CD14-positive monocyte (primary cell): ENCODE measurements around the gene NAA40. TPM values are rescaled to one million over a fixed set of nuclear protein-coding genes. Genes with fewer than 3 reads are reported as not detected.

Source experiments
- DNase-seq, 3 donors: peaks; one replicate each; pipeline ENCODE4 v3.0.0-alpha.2; 2011 to 2022
- H2AFZ ChIP-seq: 2 replicates; pipeline ENCODE4 v1.6.0; 2012; ENCODE audit warnings: mild to moderate bottlenecking, low read depth, low read length, inconsistent platforms; ENCODE audit not compliant: insufficient read depth, poor library complexity, severe bottlenecking
- H3K27ac ChIP-seq, 2 donors: 1 replicate in 1 of 2; 2 replicates in 1 of 2; pipeline ENCODE4 v1.5.1; 2012 to 2013; ENCODE audit warnings: low read length in 2 of 2, control low read depth in 1 of 2, inconsistent platforms in 1 of 2, low read depth in 1 of 2, mild to moderate bottlenecking in 1 of 2
- H3K27me3 ChIP-seq, 2 donors: one replicate each; pipeline versions ENCODE4 v1.6.0 to v1.6.1; 2011 to 2013; ENCODE audit warnings: low read length in 2 of 2; ENCODE audit not compliant: control insufficient read depth in 2 of 2, insufficient read depth in 2 of 2
- H3K36me3 ChIP-seq, 2 donors: replicated peaks in 1 of 2; 1 replicate in 1 of 2; 2 replicates in 1 of 2; pipeline versions ENCODE4 v1.5.1 to v1.6.1; 2012 to 2013; ENCODE audit warnings: low read length in 2 of 2, control low read depth in 1 of 2, inconsistent platforms in 1 of 2, mild to moderate bottlenecking in 1 of 2; ENCODE audit not compliant: insufficient read depth in 2 of 2, control insufficient read depth in 1 of 2
- H3K4me1 ChIP-seq, 2 donors: 1 replicate in 1 of 2; 2 replicates in 1 of 2; pipeline versions ENCODE4 v1.5.1 to v1.6.1; 2012 to 2013; ENCODE audit warnings: low read length in 2 of 2, control low read depth in 1 of 2, inconsistent platforms in 1 of 2, mild to moderate bottlenecking in 1 of 2, moderate library complexity in 1 of 2; ENCODE audit not compliant: insufficient read depth in 2 of 2, control insufficient read depth in 1 of 2
- H3K4me2 ChIP-seq: replicated peaks from 2 replicates; pipeline ENCODE3; 2012; ENCODE audit warnings: low read length, moderate library complexity, mild to moderate bottlenecking; ENCODE audit not compliant: poor library complexity, severe bottlenecking; ENCODE audit errors: extremely low read depth
- H3K4me3 ChIP-seq, 3 experiments: fragments of 200-600 bp in 1 of 3; sonication (generic) in 1 of 3; replicated peaks in 1 of 3; 1 replicate in 2 of 3; 2 replicates in 1 of 3; pipeline ENCODE4 v1.5.1; 2011 to 2013; ENCODE audit warnings: low read length in 3 of 3, mild to moderate bottlenecking in 3 of 3, control low read depth in 2 of 3, low read depth in 2 of 3, inconsistent platforms in 1 of 3, moderate library complexity in 1 of 3
- H3K79me2 ChIP-seq: 2 replicates; pipeline ENCODE4 v1.6.0; 2012; ENCODE audit warnings: mild to moderate bottlenecking, control low read depth, inconsistent platforms, low read length, moderate library complexity; ENCODE audit not compliant: insufficient read depth
- H3K9ac ChIP-seq: 2 replicates; pipeline ENCODE4 v1.6.0; 2017; ENCODE audit warnings: low read length, mild to moderate bottlenecking; ENCODE audit not compliant: insufficient read depth, poor library complexity, severe bottlenecking
- H3K9me3 ChIP-seq, 2 donors: replicated peaks in 1 of 2; 1 replicate in 1 of 2; 2 replicates in 1 of 2; pipeline versions ENCODE4 v1.5.1 to v1.6.1; 2012 to 2013; ENCODE audit warnings: low read length in 2 of 2, control low read depth in 1 of 2; ENCODE audit not compliant: control insufficient read depth in 1 of 2, insufficient read depth in 1 of 2
- H4K20me1 ChIP-seq: 2 replicates; pipeline ENCODE4 v1.6.0; 2012; ENCODE audit warnings: mild to moderate bottlenecking, low read length, control low read depth, moderate library complexity; ENCODE audit not compliant: insufficient read depth
- H3K27ac Mint-ChIP-seq, 7 donors: one replicate each; pipeline ENCODE4 v1.8.0; 2020; ENCODE audit warnings: mild to moderate bottlenecking in 7 of 7, mixed read lengths in 7 of 7, moderate library complexity in 6 of 7, inconsistent platforms in 2 of 7
- H3K27me3 Mint-ChIP-seq, 3 donors: one replicate each; pipeline ENCODE4 v1.8.0; 2021 to 2022; ENCODE audit warnings: low read depth in 3 of 3, mild to moderate bottlenecking in 3 of 3, mixed read lengths in 3 of 3, moderate library complexity in 3 of 3, inconsistent platforms in 1 of 3
- H3K36me3 Mint-ChIP-seq, 2 donors: one replicate each; pipeline ENCODE4 v1.8.0; 2020; ENCODE audit warnings: mixed read lengths in 2 of 2, inconsistent platforms in 1 of 2, mild to moderate bottlenecking in 1 of 2
- H3K4me1 Mint-ChIP-seq: one replicate; pipeline ENCODE4 v1.8.0; 2020; ENCODE audit warnings: mild to moderate bottlenecking, mixed read lengths
- H3K4me3 Mint-ChIP-seq, 2 donors: one replicate each; pipeline ENCODE4 v1.8.0; 2020; ENCODE audit warnings: mild to moderate bottlenecking in 2 of 2, mixed read lengths in 2 of 2, moderate library complexity in 1 of 2
- H3K9me3 Mint-ChIP-seq, 7 donors: one replicate each; pipeline ENCODE4 v1.8.0; 2020 to 2022; ENCODE audit warnings: mixed read lengths in 7 of 7, mild to moderate bottlenecking in 6 of 7, moderate library complexity in 6 of 7, inconsistent platforms in 2 of 7
- CTCF ChIP-seq: fragments of 200-600 bp; IDR thresholded peaks from one replicate; pipeline ENCODE4 v1.8.0; 2022; ENCODE audit warnings: antibody characterized with exemption, mild to moderate bottlenecking
- WGBS: methylation state at CpG from one replicate; pipeline ENCODE4 v1.1.5; 2013; ENCODE audit warnings: missing lambda C conversion rate; ENCODE audit not compliant: insufficient coverage; 5-methylcytosine and 5-hydroxymethylcytosine counted together
- intact Hi-C, 2 donors: fragments of 100-400 bp; cut with micrococcal nuclease; formaldehyde crosslinking; loops; one replicate each; pipeline versions ENCODE4 v1.15.0 to v1.15.1; 2023
- polyA plus RNA-seq, 3 donors: library from polyadenylated mRNA; depleted of rRNA in 1 of 3; unstranded in 2 of 3; stranded (reverse) in 1 of 3; fragments of 300-500 nt in 2 of 3; fragments of >200 nt in 1 of 3; fragmentation: Illumina TruSeq in 2 of 3; gene quantifications; 1 replicate in 2 of 3; 2 replicates in 1 of 3; pipeline ENCODE4 v1.2.3, GENCODE V29; 2012 to 2021

The NAA40 gene
- polyA plus RNA-seq, 3 donors: 1.5 to 14.5 (median 1.6) TPM

- H4K20me1 ChIP-seq: peaks cover 75% of the 10 kb centered on the region
- H3K27ac Mint-ChIP-seq: no peak overlapping the region
- intact Hi-C loops: no loop called here
Observed at GRCh38 chr11:63997104-63997700, 58.4 kb downstream of the NAA40 start.

GRCh38 chr11:63997801-63998337 is 59.1 kb downstream of the NAA40 start:
- Histone ChIP-seq H3K4me2 (no peak overlapping the region), H3K27ac (no peak overlapping the region), H3K79me2 (no peaks in the 10 kb centered on the region), H3K27me3 (peaks cover 15 to 34% of the 10 kb centered on the region in 2 donors), H4K20me1 (peaks cover 72% of the 10 kb centered on the region), H3K36me3 (peaks cover 43 to 46% of the 10 kb centered on the region in 2 donors), H2AFZ (no peak overlapping the region), H3K4me1 (peaks cover 44 to 61% of the 10 kb centered on the region in 2 donors), H3K9me3 (peaks cover 0 to 5% of the 10 kb centered on the region in 2 donors), H3K9ac (no peak overlapping the region), H3K4me3 (no peak overlapping the region)
- Mint-ChIP-seq H3K4me1 (peaks cover 47% of the 10 kb centered on the region), H3K36me3 (peaks cover 47 to 54% of the 10 kb centered on the region in 2 donors), H3K4me3 (peak overlapping the region in 1 of 2 donors; percentile 39), H3K9me3 (peaks cover 0 to 8% (median 2%) of the 10 kb centered on the region in 7 donors), H3K27ac (peak overlapping the region in 1 of 7 donors; percentile 42), H3K27me3 (peaks cover 28 to 42% (median 34%) of the 10 kb centered on the region in 3 donors)
- WGBS: 78% methylated on average over 7 of the region's 11 CpGs
- no peak for TF ChIP-seq CTCF
- intact Hi-C loops: no loop called here
- no peak for DNase-seq

More at GRCh38 chr11:63997104-63997700, 58.4 kb downstream of the NAA40 start:
- Histone ChIP-seq H3K9me3 (peaks cover 0 to 5% of the 10 kb centered on the region in 2 donors), H3K4me3 (no peak overlapping the region), H3K27me3 (peaks cover 15 to 28% of the 10 kb centered on the region in 2 donors), H3K27ac (no peak overlapping the region), H3K4me1 (peaks cover 39 to 56% of the 10 kb centered on the region in 2 donors), H3K36me3 (peaks cover 43 to 48% of the 10 kb centered on the region in 2 donors), H3K4me2 (no peak overlapping the region), H2AFZ (no peak overlapping the region), H3K9ac (no peak overlapping the region), H3K79me2 (no peaks in the 10 kb centered on the region)
- DNase-seq: no peak
- H3K27me3 Mint-ChIP-seq: peaks cover 21 to 36% (median 27%) of the 10 kb centered on the region in 3 donors
- no peak overlapping the region for H3K4me3 Mint-ChIP-seq
- peaks cover 48 to 60% of the 10 kb centered on the region in 2 donors for H3K36me3 Mint-ChIP-seq
- H3K9me3 Mint-ChIP-seq: peaks cover 0 to 8% (median 2%) of the 10 kb centered on the region in 7 donors
- H3K4me1 Mint-ChIP-seq: peaks cover 44% of the 10 kb centered on the region
- no peak for TF ChIP-seq CTCF
- WGBS: 96% methylated on average over 16 of the region's 27 CpGs
